PC-9 (cell line): ENCODE measurements around the gene ERRFI1. TPM values are rescaled to one million over a fixed set of nuclear protein-coding genes. Genes with fewer than 3 reads are reported as not detected.
A peak's percentile ranks its signal among the peaks of the same experiment; 100 is the strongest.

Experiments
- BruUV-seq: library from RNA; stranded (reverse); fragments of 400-500 nt; replicated peaks from 2 replicates; lab custom pipeline; 2021; lab: Mats Ljungman, UMichigan
- CTCF ChIA-PET: fragments of 300-600 bp; sonication (Branson Sonifier 250); formaldehyde crosslinking; loops from one replicate; lab custom pipeline; 2022; ENCODE audit warnings: antibody characterized with exemption; lab: Charles Lee
- POLR2A ChIA-PET: fragments of 300-600 bp; sonication (Branson Sonifier 250); formaldehyde crosslinking; loops from one replicate; lab custom pipeline; 2022; ENCODE audit warnings: antibody characterized with exemption; ENCODE audit not compliant: unreplicated experiment; lab: Charles Lee
- DNase-seq, 2 experiments: peaks; one replicate each; pipeline versions ENCODE4 v3.0.0 to v3.0.0-alpha.2; 2015 to 2022; ENCODE audit warnings: mixed read lengths in 1 of 2
- H2AFZ ChIP-seq: fragments of 200-600 bp; sonication (generic); 2 replicates; pipeline ENCODE4 v1.8.1; 2017; ENCODE audit warnings: antibody characterized with exemption
- H3F3A ChIP-seq: fragments of 200-600 bp; sonication (generic); 2 replicates; pipeline ENCODE4 v1.8.1; 2017; ENCODE audit warnings: antibody characterized with exemption, mild to moderate bottlenecking, low read depth; ENCODE audit not compliant: insufficient read depth
- H3K27ac ChIP-seq: fragments of 200-600 bp; sonication (generic); 2 replicates; pipeline ENCODE4 v1.6.1; 2016; ENCODE audit warnings: mixed run types
- H3K27me3 ChIP-seq: fragments of 200-600 bp; sonication (generic); 2 replicates; pipeline ENCODE4 v1.6.1; 2016; ENCODE audit warnings: low read depth, mixed run types; ENCODE audit not compliant: insufficient read depth
- H3K36me3 ChIP-seq: fragments of 200-600 bp; sonication (generic); 2 replicates; pipeline ENCODE4 v1.6.1; 2016; ENCODE audit warnings: low read depth, mixed run types
- H3K4me1 ChIP-seq: fragments of 200-600 bp; sonication (generic); replicated peaks from 2 replicates; pipeline ENCODE4 v1.6.1; 2016; ENCODE audit warnings: mixed run types; ENCODE audit not compliant: insufficient read depth
- H3K4me2 ChIP-seq: fragments of 200-600 bp; sonication (generic); 2 replicates; pipeline ENCODE4 v1.6.1; 2017; ENCODE audit warnings: mixed run types
- H3K4me3 ChIP-seq: fragments of 200-600 bp; sonication (generic); 2 replicates; pipeline ENCODE4 v1.6.1; 2016; ENCODE audit warnings: mixed run types
- H3K79me2 ChIP-seq: fragments of 200-600 bp; sonication (generic); 2 replicates; pipeline ENCODE4 v1.6.1; 2017; ENCODE audit warnings: low read depth, mixed run types
- H3K9me2 ChIP-seq: fragments of 200-600 bp; sonication (generic); 2 replicates; pipeline ENCODE4 v1.8.1; 2017; ENCODE audit warnings: mild to moderate bottlenecking; ENCODE audit not compliant: insufficient read depth
- H3K9me3 ChIP-seq: fragments of 200-600 bp; sonication (generic); 2 replicates; pipeline ENCODE4 v1.8.1; 2016; ENCODE audit warnings: low read depth; ENCODE audit not compliant: insufficient read depth
- H4K20me1 ChIP-seq: fragments of 200-600 bp; sonication (generic); 2 replicates; pipeline ENCODE4 v1.8.1; 2017; ENCODE audit not compliant: insufficient read depth
- CTCF ChIP-seq: fragments of 200-600 bp; sonication (generic); conservative IDR thresholded peaks from 2 replicates; pipeline ENCODE4 v1.6.1; 2017; ENCODE audit warnings: mixed run types, antibody characterized with exemption, mild to moderate bottlenecking, moderate library complexity
- EZH2 ChIP-seq: fragments of 200-600 bp; sonication (generic); IDR thresholded peaks from 2 replicates; pipeline ENCODE4 v1.8.0; 2017; ENCODE audit warnings: antibody characterized with exemption, low read depth
- intact Hi-C: fragments of 100-400 bp; cut with micrococcal nuclease; formaldehyde crosslinking; loops from one replicate; pipeline ENCODE4 v1.10.0; 2022; ENCODE audit not compliant: unreplicated experiment
- total RNA-seq: library from RNA; stranded (reverse); gene quantifications from 2 replicates; pipeline ENCODE4 v1.2.3, GENCODE V29; 2021

ERRFI1 gene
- total RNA-seq, 1 experiment from 2014 or later: 44.9 TPM

GRCh38 chr1:8047686-8048445, 21.8 kb upstream of the ERRFI1 start:
- Histone ChIP-seq H3F3A (peaks cover 28% of the 10 kb centered on the region), H3K4me1 (peaks cover 47% of the 10 kb centered on the region), H3K79me2 (no peaks in the 10 kb centered on the region), H3K9me2 (no peaks in the 10 kb centered on the region), H3K27me3 (no peaks in the 10 kb centered on the region), H3K9me3 (no peaks in the 10 kb centered on the region), H3K36me3 (no peaks in the 10 kb centered on the region), H4K20me1 (no peaks in the 10 kb centered on the region), H3K4me2 (peak overlapping the region; percentile 59), H2AFZ (no peak overlapping the region), H3K4me3 (no peak overlapping the region; the same call in 1 of the 2 replicates), H3K27ac (peak overlapping the region; percentile 97)
- CTCF ChIA-PET: no interaction called here
- TF ChIP-seq CTCF (no peak), EZH2 (no peak)
- peak in 1 of 2 experiments; percentile 90 for DNase-seq
- POLR2A ChIA-PET: interaction anchor here (0.7 kb wide), 1 partner anchor 12 kb away, joined by 5 read pairs; no protein-coding TSS in a partner anchor
- intact Hi-C loops: loop anchor here (2.0 kb wide), 1 partner anchor 49 kb away; no protein-coding TSS in a partner anchor
- no TSS peak for BruUV-seq

- H3K4me3 ChIP-seq: no peak overlapping the region; the same call in 1 of the 2 replicates
- CTCF ChIA-PET: no interaction called here
- intact Hi-C loops: loop anchor here (2.0 kb wide), 1 partner anchor 50 kb away; no protein-coding TSS in a partner anchor
- H4K20me1 ChIP-seq: no peaks in the 10 kb centered on the region
- peak overlapping the region; percentile 59 for H3K4me2 ChIP-seq
- peak in 1 of 2 experiments; percentile 47 for DNase-seq
- H3K79me2 ChIP-seq: no peaks in the 10 kb centered on the region
- no TSS peak for BruUV-seq
- H3F3A ChIP-seq: peaks cover 28% of the 10 kb centered on the region
- H3K27me3 ChIP-seq: no peaks in the 10 kb centered on the region
- no peaks in the 10 kb centered on the region for H3K9me2 ChIP-seq
- H2AFZ ChIP-seq: no peak overlapping the region
- peaks cover 47% of the 10 kb centered on the region for H3K4me1 ChIP-seq
- no peaks in the 10 kb centered on the region for H3K36me3 ChIP-seq
- POLR2A ChIA-PET: no interaction called here
- H3K9me3 ChIP-seq: no peaks in the 10 kb centered on the region
- TF ChIP-seq CTCF (no peak), EZH2 (no peak)
- peak overlapping the region; percentile 97 for H3K27ac ChIP-seq
These were observed 21.0 kb upstream of the ERRFI1 start for GRCh38 chr1:8047112-8047511.

GRCh38 chr1:8046391-8046790, 20.3 kb upstream of the ERRFI1 start:
- Histone ChIP-seq H3K27me3 (no peaks in the 10 kb centered on the region), H4K20me1 (no peaks in the 10 kb centered on the region), H3K9me3 (no peaks in the 10 kb centered on the region), H3K27ac (peak overlapping the region; percentile 97), H2AFZ (no peak overlapping the region), H3K4me1 (peaks cover 48% of the 10 kb centered on the region), H3K4me3 (no peak overlapping the region), H3K9me2 (no peaks in the 10 kb centered on the region), H3K79me2 (no peaks in the 10 kb centered on the region), H3K36me3 (no peaks in the 10 kb centered on the region), H3F3A (peaks cover 28% of the 10 kb centered on the region), H3K4me2 (peak overlapping the region; percentile 59)
- POLR2A ChIA-PET: no interaction called here
- BruUV-seq: no TSS peak
- intact Hi-C loops: loop anchor here (2.0 kb wide), 1 partner anchor 50 kb away; no protein-coding TSS in a partner anchor
- TF ChIP-seq EZH2 (no peak), CTCF (no peak)
- CTCF ChIA-PET: no interaction called here
- peak in 1 of 2 experiments; percentile 42 for DNase-seq
